ENCODE results near the gene SYCE3.

GRCh38 chr22:50505776-50506610, 56.7 kb downstream of the SYCE3 start:
- no peak for TF ChIP-seq POLR2AphosphoS5 (IDR thresholded peaks at IDR 0.05)
- no peak for TF ChIP-seq CTCF (IDR thresholded peaks at IDR 0.05)
